GM19238 (cell line): ENCODE results near the gene FEN1.

Experiments used
- DNase-seq: peaks from one replicate; pipeline ENCODE4 v3.0.0; 2011; ENCODE audit warnings: low spot score; ENCODE audit not compliant: insufficient read length

Gene FEN1

GRCh38 chr11:61775606-61776554 is 16.8 kb upstream of the FEN1 start:
- DNase-seq: no peak

GRCh38 chr11:61776561-61777075 is 16.1 kb upstream of the FEN1 start:
- peak; percentile 88 for DNase-seq

GRCh38 chr11:61777234-61778090 is 15.2 kb upstream of the FEN1 start:
- no peak for DNase-seq

GRCh38 chr11:61778357-61778886 is 14.3 kb upstream of the FEN1 start:
- no peak for DNase-seq

- no peak for DNase-seq
Observed at GRCh38 chr11:61778920-61779650, 13.6 kb upstream of the FEN1 start.

GRCh38 chr11:61779666-61780525 is 12.8 kb upstream of the FEN1 start:
- no peak for DNase-seq

GRCh38 chr11:61780581-61781162 is 12.0 kb upstream of the FEN1 start:
- DNase-seq: no peak

- DNase-seq: no peak
Observed at GRCh38 chr11:61781585-61781984, 11.1 kb upstream of the FEN1 start.

GRCh38 chr11:61782299-61782698 is 10.4 kb upstream of the FEN1 start:
- no peak for DNase-seq

- DNase-seq: no peak
Observed at GRCh38 chr11:61782841-61783240, 9.9 kb upstream of the FEN1 start.

- no peak for DNase-seq
Observed at GRCh38 chr11:61783717-61784505, 8.8 kb upstream of the FEN1 start.

GRCh38 chr11:61784506-61784805 is 8.3 kb upstream of the FEN1 start:
- DNase-seq: no peak

- no peak for DNase-seq
Observed at GRCh38 chr11:61785837-61786402, 6.8 kb upstream of the FEN1 start.

- DNase-seq: no peak
Observed at GRCh38 chr11:61787928-61788491, 4.7 kb upstream of the FEN1 start.

GRCh38 chr11:61791737-61792309 is 888 bp upstream of the FEN1 start:
- no peak for DNase-seq

GRCh38 chr11:61793083-61793828 is 545 bp downstream of the FEN1 start:
- DNase-seq: no peak

GRCh38 chr11:61793829-61794204 is 1.1 kb downstream of the FEN1 start:
- DNase-seq: no peak
